A549 treated with dexamethasone at 1 μM for 4 hours (cell line): ENCODE results near the gene FZD10. TPM values are rescaled to one million over a fixed set of nuclear protein-coding genes. Genes with fewer than 3 reads are reported as not detected.

Experiments used
- total RNA-seq: library from RNA; stranded (reverse); fragments of 200-300 nt; extraction: Qiagen RNA extraction; gene quantifications from 5 replicates; pipeline ENCODE4 v1.2.3, GENCODE V29; 2022

FZD10 gene
- total RNA-seq = not detected in 5 replicates

DNA sequence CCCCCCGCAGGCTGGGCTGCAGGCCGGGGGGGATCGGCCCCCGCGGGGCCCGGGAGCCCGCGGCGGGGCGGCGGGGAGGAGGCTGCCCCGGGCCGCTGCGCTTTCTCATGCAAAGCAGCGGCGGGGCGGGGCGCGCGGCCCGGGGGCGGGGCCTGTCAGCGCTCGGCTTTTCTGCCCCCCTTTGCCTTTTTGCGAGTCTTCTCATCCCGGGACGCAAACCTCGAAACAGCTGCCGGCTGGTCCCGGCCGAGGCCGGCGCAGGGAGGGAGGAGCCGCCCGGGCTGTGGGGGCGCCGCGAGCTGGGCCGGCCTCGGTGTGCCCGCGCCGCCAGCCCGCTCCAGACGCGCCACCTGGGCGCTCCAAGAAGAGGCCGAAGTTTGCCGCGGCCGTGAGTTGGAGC, at the start of gene FZD10:
Gene FZD10, plus strand, starts transcription at position 198 of the 400 bp plus-strand sequence. CDS start 479 bp downstream, outside the sequence.

Other genes starting within 250 kb of the FZD10 start
- gene PIWIL1, start 175.4 kb downstream of the FZD10 start, total RNA-seq = not detected in 5 replicates